Heart left ventricle (tissue), 16 donors: ENCODE data around the gene SIPA1. TPM values are rescaled to one million over a fixed set of nuclear protein-coding genes. Genes with fewer than 3 reads are reported as not detected.
"Not testable (repeated sequence)": the region's sequence is repeated elsewhere in the genome, so short reads cannot be mapped to it uniquely, and the experiment has no call there.

Experiments
- ATAC-seq, 4 donors: fragments of 200-7000 bp; cut with Tn5 transposase; one replicate each; pipeline ENCODE4 v1.9.1; 2020 to 2022; ENCODE audit warnings: moderate library complexity in 4 of 4, mild to moderate bottlenecking in 3 of 4, moderate number of reproducible peaks in 1 of 4
- DNase-seq, 5 donors: peaks; one replicate each; pipeline ENCODE4 v3.0.0-alpha.2; 2020
- H3K27ac ChIP-seq, 12 donors: fragments of 200-600 bp; sonication (generic) in 4 of 12; one replicate each; pipeline versions ENCODE4 v1.5.0 to v1.8.0; 2016 to 2022; ENCODE audit warnings: mild to moderate bottlenecking in 2 of 12
- H3K27me3 ChIP-seq, 9 donors: fragments of 200-600 bp; sonication (generic) in 2 of 9; one replicate each; pipeline versions ENCODE4 v1.5.1 to v1.8.0; 2016 to 2022; ENCODE audit warnings: mild to moderate bottlenecking in 3 of 9
- H3K36me3 ChIP-seq, 9 donors: fragments of 200-600 bp; sonication (generic) in 2 of 9; one replicate each; pipeline versions ENCODE4 v1.5.0 to v1.8.0; 2018 to 2022; ENCODE audit warnings: mild to moderate bottlenecking in 2 of 9
- H3K4me1 ChIP-seq, 12 donors: fragments of 200-600 bp; sonication (generic) in 4 of 12; one replicate each; pipeline versions ENCODE4 v1.5.0 to v1.8.0; 2016 to 2022; ENCODE audit warnings: mild to moderate bottlenecking in 3 of 12
- H3K4me3 ChIP-seq, 12 donors: fragments of 200-600 bp; sonication (generic) in 4 of 12; one replicate each; pipeline versions ENCODE4 v1.5.0 to v1.8.0; 2017 to 2022; ENCODE audit warnings: mild to moderate bottlenecking in 9 of 12, moderate library complexity in 4 of 12
- H3K9me3 ChIP-seq, 12 donors: fragments of 200-600 bp; sonication (generic) in 4 of 12; one replicate each; pipeline versions ENCODE4 v1.5.0 to v1.8.0; 2016 to 2022; ENCODE audit warnings: mild to moderate bottlenecking in 1 of 12
- CTCF ChIP-seq, 12 donors: fragments of 200-600 bp; sonication (generic) in 4 of 12; IDR thresholded peaks; one replicate each; pipeline versions ENCODE4 v1.5.0 to v1.8.0; 2018 to 2022; ENCODE audit warnings: antibody characterized with exemption in 12 of 12, mild to moderate bottlenecking in 5 of 12
- POLR2A ChIP-seq, 2 donors: fragments of 450-650 bp; IDR thresholded peaks; one replicate each; pipeline ENCODE4 v1.6.1; 2017; ENCODE audit warnings: antibody characterized with exemption in 2 of 2, mild to moderate bottlenecking in 2 of 2, moderate library complexity in 2 of 2
- WGBS, 4 donors: extraction: QIAGEN DNeasy Blood & Tissue Kit in 2 of 4; methylation state at CpG; one replicate each; pipeline versions ENCODE4 v1.1.5 to v1.1.7; 2013 to 2018; 5-methylcytosine and 5-hydroxymethylcytosine counted together
- intact Hi-C, 10 donors: fragments of 100-400 bp; cut with DNase I; formaldehyde crosslinking; loops; one replicate each; pipeline versions ENCODE4 v1.11.1 to v1.14.2; 2022
- polyA plus RNA-seq, 2 donors: library from polyadenylated mRNA; stranded (reverse); fragments of 200-250 nt; gene quantifications; one replicate each; pipeline ENCODE4 v1.2.3, GENCODE V29; 2013
- total RNA-seq, 9 donors: library from RNA; depleted of rRNA in 2 of 9; stranded (reverse); fragments of >200 nt in 2 of 9; fragmentation: NEBNext Ultra II Directional in 3 of 9; extraction: Animal tissue kit (Norgen Biotek cat#: 25700) in 3 of 9; gene quantifications; one replicate each; pipeline versions ENCODE4 v1.1.0 to v1.2.4, GENCODE V29; 2016 to 2023
- donor health status: ischemic (EF 13 %, LVEDD 7.1; RV severe dilation, severe dysfunction).
- donor health status: healthy with polysubstance abuse.
- donor health status: DM: no; HTN: yes; CAD: no.
- donor health status: DM: no; HTN: no; CAD: no.
- donor health status: ischemic (EF 25% LVEDD 6.9; RV normal size, moderate dysfunction).
- donor health status: ischemic (EF 25% LVEDD 5.7; RV mildly dilated, moderate dysfunction).
- donor health status: healthy.
- donor health status: DM: yes; HTN: yes; CAD: no.
- donor health status: ischemic (EF 35%, LVEDD 5.7; RV mildly dilated, moderate dysfunction).
- donor health status: nonischemic (EF 11% LVEDD 7.7; RV severe dilation, severe dysfunction).
- donor health status: DM: yes; HTN: yes; CAD: no.
- donor health status: PGD.
- donor health status: ischemic (EF 29% LVEDD 5.4; RV normal size, mild dysfunction).
- donor health status: nonischemic (EF 23%, LVEDD 6.1; RV moderate dilation, normal function).

SIPA1 gene
- total and polyA plus RNA-seq, 11 donors = 17.0 to 63.3 (median 26.5) TPM

GRCh38 chr11:65655570-65656332, 17.9 kb downstream of the SIPA1 start:
- Histone ChIP-seq H3K4me1 (peaks cover 8 to 53% (median 37%) of the 10 kb centered on the region in 12 donors), H3K27me3 (no peaks in the 10 kb centered on the region), H3K36me3 (peaks cover 0 to 81% (median 75%) of the 10 kb centered on the region in 9 donors), H3K27ac (no peak overlapping the region), H3K9me3 (no peaks in the 10 kb centered on the region), H3K4me3 (no peak overlapping the region)
- TF ChIP-seq POLR2A (IDR thresholded peaks at IDR 0.05) (no peak), CTCF (IDR thresholded peaks at IDR 0.05) (no peak)
- 83 to 86% (median 85%) methylated on average over 16 of the region's 16 CpGs for WGBS, 4 donors
- intact Hi-C loops = no loop called here
- DNase-seq = peak in 1 of 5 donors; percentile 15
- ATAC-seq = no peak

GRCh38 chr11:65657426-65657825, 19.5 kb downstream of the SIPA1 start:
- intact Hi-C loops = no loop called here
- Histone ChIP-seq H3K27me3 (no peaks in the 10 kb centered on the region), H3K4me1 (peaks cover 8 to 52% (median 34%) of the 10 kb centered on the region in 12 donors), H3K4me3 (no peak overlapping the region), H3K27ac (no peak overlapping the region), H3K9me3 (no peaks in the 10 kb centered on the region), H3K36me3 (peaks cover 0 to 83% (median 80%) of the 10 kb centered on the region in 9 donors)
- DNase-seq = no peak
- 83 to 91% (median 89%) methylated on average over 7 of the region's 7 CpGs for WGBS, 4 donors
- no peak for TF ChIP-seq CTCF (IDR thresholded peaks at IDR 0.05)
- no peak for TF ChIP-seq POLR2A (IDR thresholded peaks at IDR 0.05)
- no peak for ATAC-seq

DNA sequence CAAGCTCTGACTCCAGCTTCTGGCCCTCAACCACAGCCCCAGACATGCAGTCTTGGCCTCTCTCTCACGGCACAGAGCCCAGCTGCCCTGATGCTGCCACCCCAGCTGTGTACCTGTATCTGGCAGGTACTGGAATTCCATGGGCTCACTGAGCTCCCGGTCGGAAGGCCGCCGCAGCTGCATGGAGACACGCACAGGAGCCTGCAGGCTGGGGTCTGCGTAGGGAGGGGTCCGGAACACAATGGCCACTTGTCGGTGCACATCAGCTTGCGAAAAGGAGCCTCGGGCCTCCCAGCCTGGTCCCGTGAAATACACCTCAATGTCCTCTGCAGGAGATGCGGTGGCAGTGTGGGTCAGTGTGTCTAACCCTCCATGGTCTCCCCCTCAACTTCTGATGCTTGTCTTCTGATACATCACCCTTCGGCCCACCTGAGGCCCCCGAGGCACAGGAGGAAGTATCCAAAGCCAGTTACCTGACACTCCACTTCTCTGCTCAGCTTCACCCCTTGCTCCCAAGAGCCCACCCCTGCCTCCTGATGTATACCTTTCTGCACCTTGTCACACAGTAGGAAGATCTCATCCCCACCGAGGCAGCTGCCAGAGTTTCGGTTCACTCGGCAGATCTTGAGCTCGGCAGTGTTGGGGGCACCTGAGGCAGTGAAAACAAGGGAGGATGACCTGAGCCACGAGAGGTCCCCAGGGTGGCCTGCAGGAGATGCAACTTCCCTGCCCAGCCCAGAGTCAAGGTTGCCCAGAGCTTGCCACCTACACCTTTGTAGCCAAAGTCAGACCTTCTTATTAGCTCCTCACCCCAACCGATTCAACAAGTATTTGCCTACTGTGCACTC, 20.5 kb downstream of the SIPA1 start:
- Histone ChIP-seq H3K4me1 (peaks cover 8 to 47% (median 27%) of the 10 kb centered on the region in 12 donors), H3K27ac (no peak overlapping the region), H3K27me3 (no peaks in the 10 kb centered on the region), H3K4me3 (no peak overlapping the region), H3K9me3 (no peaks in the 10 kb centered on the region), H3K36me3 (peaks cover 0 to 83% (median 80%) of the 10 kb centered on the region in 9 donors)
- 89 to 92% (median 90%) methylated on average over 19 to 21 of the region's 21 CpGs for WGBS, 4 donors
- intact Hi-C loops = no loop called here
- DNase-seq (no peak), ATAC-seq (no peak)
- TF ChIP-seq POLR2A (IDR thresholded peaks at IDR 0.05) (no peak), CTCF (IDR thresholded peaks at IDR 0.05) (no peak)

DNA sequence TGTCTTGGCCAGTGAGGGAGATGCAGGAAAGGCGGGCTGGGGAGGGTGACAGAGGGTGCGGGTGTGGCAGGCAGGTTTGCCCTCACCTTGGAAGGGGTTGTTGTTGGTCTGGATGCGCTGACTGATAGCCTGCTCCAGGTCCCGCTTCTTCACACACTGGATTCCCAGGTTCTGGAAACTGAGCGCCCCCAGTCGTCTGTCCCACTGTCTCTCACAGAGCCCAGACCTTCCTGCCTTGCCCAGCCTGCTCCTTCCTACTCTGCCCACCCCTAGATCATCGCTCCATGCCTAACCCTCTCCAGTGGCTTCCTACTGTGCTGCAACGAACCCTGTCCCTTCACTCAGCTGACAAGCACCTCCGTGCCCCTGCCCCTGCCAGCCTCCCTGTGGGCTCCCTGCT, 22.1 kb downstream of the SIPA1 start:
- H3K36me3 ChIP-seq = peaks cover 0 to 68% (median 66%) of the 10 kb centered on the region in 9 donors
- TF ChIP-seq CTCF (IDR thresholded peaks at IDR 0.05) = no peak
- TF ChIP-seq POLR2A (IDR thresholded peaks at IDR 0.05) = no peak
- DNase-seq (no peak), ATAC-seq (no peak)
- H3K27ac ChIP-seq = peak overlapping the region in 1 of 12 donors; percentile 19
- 85 to 95% (median 89%) methylated on average over 9 of the region's 9 CpGs for WGBS, 4 donors
- intact Hi-C loops = loop anchor here in 2 of 10 donors (5.0 kb wide), 4 partner anchors 88 to 643 kb away; partner anchors contain the start of genes CFL1 (in 1 of the 2), FAM89B (in 1 of the 2), SF3B2 (in 1 of the 2) and ZNRD2 (in 1 of the 2)
- H3K4me1 ChIP-seq = peaks cover 5 to 41% (median 25%) of the 10 kb centered on the region in 12 donors
- H3K27me3 ChIP-seq = no peaks in the 10 kb centered on the region
- H3K4me3 ChIP-seq = no peak overlapping the region
- H3K9me3 ChIP-seq = no peaks in the 10 kb centered on the region

DNA sequence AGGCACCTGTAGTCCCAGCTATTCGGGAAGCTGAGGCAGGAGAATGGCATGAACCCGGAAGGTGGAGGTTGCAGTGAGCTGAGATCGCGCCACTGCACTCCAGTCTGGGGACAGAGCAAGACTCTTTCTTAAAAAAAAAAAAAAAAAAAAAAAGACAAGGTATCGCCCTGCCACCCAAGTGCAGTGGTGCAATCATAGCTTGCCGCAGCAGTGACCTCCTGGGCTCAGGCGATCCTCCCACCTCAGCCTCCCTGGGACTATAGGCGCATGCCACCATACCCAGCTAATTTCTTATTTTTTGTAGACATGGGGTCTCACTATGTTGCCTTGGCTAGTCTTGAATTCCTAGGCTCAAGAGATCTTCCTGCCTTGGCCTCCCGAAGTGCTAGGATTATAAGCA, 23.0 kb downstream of the SIPA1 start:
- Histone ChIP-seq H3K4me3 (peak overlapping the region in 5 of 12 donors; percentile 81 to 100 (median 92)), H3K36me3 (peaks cover 0 to 59% (median 57%) of the 10 kb centered on the region in 9 donors), H3K27ac (peak overlapping the region in 4 of 12 donors; percentile 19 to 99 (median 98)), H3K4me1 (peaks cover 5 to 37% (median 25%) of the 10 kb centered on the region in 12 donors)
- DNase-seq, H3K9me3 ChIP-seq, H3K27me3 ChIP-seq, ATAC-seq: not testable (repeated sequence)
- 94 to 95% (median 95%) methylated on average over 9 of the region's 9 CpGs for WGBS, 4 donors
- intact Hi-C loops = loop anchor here in 2 of 10 donors (5.0 kb wide), 4 partner anchors 89 to 644 kb away; partner anchors contain the start of genes CFL1 (in 1 of the 2), FAM89B (in 1 of the 2), SF3B2 (in 1 of the 2) and ZNRD2 (in 1 of the 2)
